Neural cell (in vitro differentiated cells): Measurements from ENCODE around the gene TEX19.

ENCODE experiments used
- EZH2 ChIP-seq: fragments of 200-600, 300-800 bp; shearing (Covaris generic), sonication (generic); IDR thresholded peaks from 2 replicates; pipeline ENCODE4 v1.6.1; 2014; ENCODE audit warnings: antibody characterized with exemption, low read length, borderline replicate concordance, mild to moderate bottlenecking; ENCODE audit not compliant: insufficient read depth, poor library complexity, severe bottlenecking
- MXI1 ChIP-seq: fragments of 450-650 bp; conservative IDR thresholded peaks from 2 replicates; pipeline ENCODE4 v1.6.1; 2014; ENCODE audit warnings: antibody characterized with exemption, mild to moderate bottlenecking; ENCODE audit not compliant: poor library complexity, severe bottlenecking
- SMC3 ChIP-seq: fragments of 450-650 bp; conservative IDR thresholded peaks from 2 replicates; pipeline ENCODE4 v1.6.1; 2014; ENCODE audit warnings: antibody characterized with exemption, mild to moderate bottlenecking, moderate library complexity; ENCODE audit not compliant: poor library complexity
- TF ChIP-seq, protein P1 (sequence below): fragments of 450-650 bp; IDR thresholded peaks from 2 replicates; pipeline ENCODE4 v1.5.1; 2014; ENCODE audit warnings: antibody characterized with exemption, mild to moderate bottlenecking, moderate library complexity; ENCODE audit not compliant: poor library complexity, severe bottlenecking

DNA sequence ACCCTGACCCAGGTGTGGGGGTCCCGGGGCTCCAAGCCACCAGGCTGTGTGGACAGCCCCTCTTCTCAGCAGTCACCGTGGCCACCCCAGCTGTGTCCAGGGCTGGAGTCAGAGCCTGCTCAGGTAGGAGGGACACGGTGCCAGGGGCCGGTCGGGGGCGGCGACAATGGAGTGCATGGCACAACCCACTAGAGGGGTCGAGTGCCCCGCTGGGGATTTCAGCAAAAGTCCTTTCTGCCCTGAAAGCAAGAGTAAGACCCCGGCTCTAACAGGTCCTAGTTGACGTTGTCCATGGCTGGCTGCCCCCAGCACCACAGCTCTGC is 23.8 kb downstream of the TEX19 start:
- TF ChIP-seq, protein P1, sequence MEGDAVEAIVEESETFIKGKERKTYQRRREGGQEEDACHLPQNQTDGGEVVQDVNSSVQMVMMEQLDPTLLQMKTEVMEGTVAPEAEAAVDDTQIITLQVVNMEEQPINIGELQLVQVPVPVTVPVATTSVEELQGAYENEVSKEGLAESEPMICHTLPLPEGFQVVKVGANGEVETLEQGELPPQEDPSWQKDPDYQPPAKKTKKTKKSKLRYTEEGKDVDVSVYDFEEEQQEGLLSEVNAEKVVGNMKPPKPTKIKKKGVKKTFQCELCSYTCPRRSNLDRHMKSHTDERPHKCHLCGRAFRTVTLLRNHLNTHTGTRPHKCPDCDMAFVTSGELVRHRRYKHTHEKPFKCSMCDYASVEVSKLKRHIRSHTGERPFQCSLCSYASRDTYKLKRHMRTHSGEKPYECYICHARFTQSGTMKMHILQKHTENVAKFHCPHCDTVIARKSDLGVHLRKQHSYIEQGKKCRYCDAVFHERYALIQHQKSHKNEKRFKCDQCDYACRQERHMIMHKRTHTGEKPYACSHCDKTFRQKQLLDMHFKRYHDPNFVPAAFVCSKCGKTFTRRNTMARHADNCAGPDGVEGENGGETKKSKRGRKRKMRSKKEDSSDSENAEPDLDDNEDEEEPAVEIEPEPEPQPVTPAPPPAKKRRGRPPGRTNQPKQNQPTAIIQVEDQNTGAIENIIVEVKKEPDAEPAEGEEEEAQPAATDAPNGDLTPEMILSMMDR, result no peak
- no peak for TF ChIP-seq EZH2
- TF ChIP-seq MXI1, result no peak
- TF ChIP-seq SMC3, result no peak
